ENCODE measurements around the gene CTSF. TPM values are rescaled to one million over a fixed set of nuclear protein-coding genes. Genes with fewer than 3 reads are reported as not detected.

CTSF gene
- total and polyA plus RNA-seq, 2 of the 8 experiments (the other 6 are each of a cell fraction or from before 2014, with no cell fraction given) = 0.58 to 2.3 TPM

GRCh38 chr11:66562275-66562674 is 6.1 kb downstream of the CTSF start:
- POLR2A ChIA-PET (ENCODE audit: partially characterized antibody) = interaction anchor here (1.0 to 7.4 kb wide), 10 partner anchors 8 to 93 kb away, joined by 3 to 54 read pairs (median 4); partner anchors contain the start of genes ACTN3, DPP3, RBM14 and ZDHHC24
- Histone ChIP-seq H3K23ac (ENCODE audit: insufficient read length) (no peak overlapping the region), H4K8ac (ENCODE audit: extremely low read depth, insufficient read depth, low read length) (no peak overlapping the region), H3K56ac (replicated peaks; ENCODE audit: insufficient read length, low read depth, low read length) (no peak overlapping the region), H3K9me3 (ENCODE audit: insufficient read depth in 2 of 2, low read depth in 1 of 2, low read length in 1 of 2) (no peaks in the 10 kb centered on the region), H2BK12ac (ENCODE audit: low read depth, low read length) (no peak overlapping the region), H3K14ac (ENCODE audit: insufficient read length) (no peak overlapping the region), H3K79me1 (ENCODE audit: low read depth, low read length) (no peaks in the 10 kb centered on the region), H4K5ac (ENCODE audit: insufficient read length, low read depth, low read length) (no peak overlapping the region), H3K4ac (replicated peaks; ENCODE audit: insufficient read length, low read depth, low read length) (no peak overlapping the region), H2BK120ac (replicated peaks; ENCODE audit: low read depth, low read length) (no peak overlapping the region), H2BK20ac (ENCODE audit: low read length) (no peak overlapping the region), H3K36me3 (ENCODE audit: control insufficient read depth in 2 of 4, insufficient read depth in 4 of 4, low read length in 3 of 4) (peaks cover 16 to 48% (median 41%) of the 10 kb centered on the region in 4 experiments), H2AK5ac (ENCODE audit: low read depth, low read length) (no peak overlapping the region), H3K4me2 (ENCODE audit: insufficient read depth in 1 of 2, low read depth in 2 of 2, low read length in 2 of 2) (no peak overlapping the region), H4K20me1 (replicated peaks in 1 of 2; ENCODE audit: control insufficient read depth in 1 of 2, insufficient read depth in 2 of 2, low read length in 2 of 2) (peaks cover 0 to 2% of the 10 kb centered on the region in 2 experiments), H2AFZ (ENCODE audit: low read length) (no peak overlapping the region), H3K27me3 (replicated peaks in 1 of 4; ENCODE audit: control insufficient read depth in 3 of 4, extremely low read depth in 1 of 4, insufficient read depth in 3 of 4, low read length in 3 of 4) (no peaks in the 10 kb centered on the region), H3K79me2 (ENCODE audit: control insufficient read depth in 1 of 2, insufficient read depth in 2 of 2, low read length in 2 of 2) (no peaks in the 10 kb centered on the region), H3K4me3 (ENCODE audit: extremely low read depth in 1 of 4, insufficient read depth in 2 of 4, low read depth in 3 of 4, low read length in 4 of 4) (no peak overlapping the region), H4K91ac (replicated peaks; ENCODE audit: insufficient read length, low read length) (no peak overlapping the region), H3K18ac (ENCODE audit: extremely low read depth, low read length) (no peak overlapping the region), H3K9ac (replicated peaks in 1 of 4; ENCODE audit: extremely low read depth in 1 of 4, low read depth in 3 of 4, low read length in 3 of 4) (no peak overlapping the region), H3K4me1 (replicated peaks in 1 of 4; ENCODE audit: control insufficient read depth in 3 of 4, insufficient read depth in 4 of 4, low read length in 3 of 4) (peaks cover 0 to 2% (median 0%) of the 10 kb centered on the region in 4 experiments; a peak in 1 of 7 replicates), H3K27ac (ENCODE audit: low read depth, low read length) (no peak overlapping the region), H3K23me2 (ENCODE audit: low read depth, low read length) (no peaks in the 10 kb centered on the region), H2BK5ac (ENCODE audit: low read depth, low read length) (no peak overlapping the region), H2BK15ac (ENCODE audit: low read length) (no peak overlapping the region)
- FAIRE-seq (no peak), DNase-seq (ENCODE audit: low read depth in 1 of 2, low spot score in 2 of 2) (no peak)
- CTCF ChIA-PET (ENCODE audit: partially characterized antibody) = interaction anchor here (0.6 to 3.5 kb wide), 10 partner anchors 11 to 166 kb away, joined by 3 to 12 read pairs (median 3); partner anchors contain the start of genes ACTN3, RBM4B and ZDHHC24
- WGBS, 2 experiments (ENCODE audit: extremely low coverage in 1 of 2, insufficient coverage in 1 of 2, insufficient read length in 1 of 2, insufficient replicate concordance in 2 of 2, low coverage in 1 of 2, low lambda C conversion rate in 2 of 2, missing lambda C conversion rate in 1 of 2) = 93% methylated on average over 2 of the region's 2 CpGs; no CpG with 5 or more reads in 1 of the 2 experiments
- no peak for TF ChIP-seq JUND (IDR thresholded peaks at IDR 0.05; ENCODE audit: low read length)
- no peak for TF ChIP-seq SP1 (IDR thresholded peaks at IDR 0.05; ENCODE audit: low read depth, low read length)
- TF ChIP-seq CREB1 (IDR thresholded peaks at IDR 0.05) = no peak
- no peak for TF ChIP-seq E2F6 (IDR thresholded peaks at IDR 0.05)
- TF ChIP-seq SP2 (IDR thresholded peaks at IDR 0.05; ENCODE audit: low read length) = no peak
- no peak for TF ChIP-seq KDM5A (IDR thresholded peaks at IDR 0.05; ENCODE audit: low read length)
- TF ChIP-seq GTF2F1 (IDR thresholded peaks at IDR 0.05; ENCODE audit: borderline replicate concordance, low read depth, low read length) = no peak
- TF ChIP-seq SAP30 (IDR thresholded peaks at IDR 0.05; ENCODE audit: insufficient read depth, insufficient replicate concordance, low read length) = no peak
- TF ChIP-seq HDAC6 (IDR thresholded peaks at IDR 0.05; ENCODE audit: low read depth, low read length) = no peak
- TF ChIP-seq ATF2 (IDR thresholded peaks at IDR 0.05; ENCODE audit: low read length) = no peak
- TF ChIP-seq RFX5 (IDR thresholded peaks at IDR 0.05; ENCODE audit: borderline replicate concordance, low read depth, low read length) = no peak
- no peak for TF ChIP-seq FOSL1 (IDR thresholded peaks at IDR 0.05; ENCODE audit: insufficient read depth, low read depth, low read length)

All from H1 (cell line).